ENCODE measurements around the gene VAC14.

VAC14 gene

DNA sequence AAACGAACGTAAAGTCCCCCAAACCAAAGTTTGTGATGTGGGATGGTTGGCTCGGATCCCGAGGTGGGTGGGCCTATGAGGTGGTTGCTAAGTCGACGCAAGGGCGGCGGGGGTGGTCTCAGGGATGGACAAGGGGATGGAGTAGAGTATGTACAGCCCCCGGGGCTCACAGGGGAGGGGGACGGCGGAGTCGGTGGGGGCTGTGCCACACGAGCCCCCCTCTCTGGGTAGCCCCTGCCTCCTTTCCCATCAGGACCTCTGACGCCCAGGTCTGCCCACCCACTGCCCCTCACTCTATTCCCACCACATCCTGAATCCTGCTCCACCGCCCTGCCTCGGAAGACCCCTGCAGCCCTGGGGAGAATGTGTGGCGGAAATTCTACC lies 139.4 kb downstream of the VAC14 start:
- Histone ChIP-seq H3K4me3 (ENCODE audit: insufficient read length, low read depth) (no peak overlapping the region), H3K4me1 (ENCODE audit: insufficient read depth, insufficient read length) (peaks cover 19% of the 10 kb centered on the region), H3K36me3 (ENCODE audit: insufficient read depth, insufficient read length, low read length) (peaks cover 48% of the 10 kb centered on the region), H3K27me3 (ENCODE audit: insufficient read depth, insufficient read length) (no peaks in the 10 kb centered on the region), H3K9me3 (ENCODE audit: insufficient read depth, low read length) (no peaks in the 10 kb centered on the region), H3K9ac (ENCODE audit: insufficient read length, low read depth) (no peak overlapping the region)
- DNase-seq (ENCODE audit: low read depth, low spot score), result no peak
- TF ChIP-seq ZNF274 (IDR thresholded peaks at IDR 0.05; ENCODE audit: low read depth, low read length) (no peak), SUZ12 (IDR thresholded peaks at IDR 0.05; ENCODE audit: extremely low read depth, insufficient read depth, insufficient read length) (no peak), YY1 (IDR thresholded peaks at IDR 0.05; ENCODE audit: insufficient read depth, insufficient read length) (no peak)

DNA sequence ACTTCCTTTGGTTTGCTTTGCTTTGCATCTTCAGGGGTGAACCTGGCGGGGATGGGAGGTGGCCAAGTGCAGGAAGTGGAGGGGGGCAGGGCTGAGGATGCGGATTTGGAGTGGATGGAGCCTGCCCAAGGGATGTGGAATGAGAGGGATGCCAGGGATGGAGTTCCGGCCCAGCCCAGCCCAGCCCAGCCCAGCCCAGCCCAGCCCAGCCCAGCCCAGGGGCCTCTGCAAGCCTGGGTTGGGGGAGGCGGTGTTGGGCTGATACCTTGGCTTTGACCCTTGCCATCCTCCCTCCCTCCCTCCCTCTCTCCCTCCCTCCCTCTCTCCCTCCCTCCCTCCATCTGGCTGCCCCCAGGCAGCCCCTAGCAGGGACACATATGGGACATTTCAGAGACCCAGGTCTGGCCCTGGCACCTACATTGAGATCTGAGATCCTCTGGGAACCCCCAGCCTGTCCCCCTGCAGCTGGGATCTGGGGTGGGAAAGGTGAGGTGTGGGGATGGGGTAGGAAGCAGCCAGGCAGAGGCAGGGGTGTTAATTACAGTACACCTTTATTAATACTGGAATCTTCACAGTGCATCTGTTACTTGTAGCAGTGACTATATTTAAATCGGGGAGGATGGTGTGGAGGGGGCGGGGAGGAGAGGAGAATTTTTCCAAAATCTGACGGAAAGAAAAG lies 140.1 kb downstream of the VAC14 start:
- H3K9ac ChIP-seq (ENCODE audit: insufficient read length, low read depth), result no peak overlapping the region
- DNase-seq (ENCODE audit: low read depth, low spot score), result no peak
- peaks cover 17% of the 10 kb centered on the region for H3K4me1 ChIP-seq (ENCODE audit: insufficient read depth, insufficient read length)
- H3K9me3 ChIP-seq (ENCODE audit: insufficient read depth, low read length), result no peaks in the 10 kb centered on the region
- H3K36me3 ChIP-seq (ENCODE audit: insufficient read depth, insufficient read length, low read length), result peaks cover 41% of the 10 kb centered on the region
- H3K4me3 ChIP-seq (ENCODE audit: insufficient read length, low read depth), result no peak overlapping the region
- no peaks in the 10 kb centered on the region for H3K27me3 ChIP-seq (ENCODE audit: insufficient read depth, insufficient read length)
- TF ChIP-seq YY1 (IDR thresholded peaks at IDR 0.05; ENCODE audit: insufficient read depth, insufficient read length) (no peak), ZNF274 (IDR thresholded peaks at IDR 0.05; ENCODE audit: low read depth, low read length) (no peak), SUZ12 (IDR thresholded peaks at IDR 0.05; ENCODE audit: extremely low read depth, insufficient read depth, insufficient read length) (no peak)

DNA sequence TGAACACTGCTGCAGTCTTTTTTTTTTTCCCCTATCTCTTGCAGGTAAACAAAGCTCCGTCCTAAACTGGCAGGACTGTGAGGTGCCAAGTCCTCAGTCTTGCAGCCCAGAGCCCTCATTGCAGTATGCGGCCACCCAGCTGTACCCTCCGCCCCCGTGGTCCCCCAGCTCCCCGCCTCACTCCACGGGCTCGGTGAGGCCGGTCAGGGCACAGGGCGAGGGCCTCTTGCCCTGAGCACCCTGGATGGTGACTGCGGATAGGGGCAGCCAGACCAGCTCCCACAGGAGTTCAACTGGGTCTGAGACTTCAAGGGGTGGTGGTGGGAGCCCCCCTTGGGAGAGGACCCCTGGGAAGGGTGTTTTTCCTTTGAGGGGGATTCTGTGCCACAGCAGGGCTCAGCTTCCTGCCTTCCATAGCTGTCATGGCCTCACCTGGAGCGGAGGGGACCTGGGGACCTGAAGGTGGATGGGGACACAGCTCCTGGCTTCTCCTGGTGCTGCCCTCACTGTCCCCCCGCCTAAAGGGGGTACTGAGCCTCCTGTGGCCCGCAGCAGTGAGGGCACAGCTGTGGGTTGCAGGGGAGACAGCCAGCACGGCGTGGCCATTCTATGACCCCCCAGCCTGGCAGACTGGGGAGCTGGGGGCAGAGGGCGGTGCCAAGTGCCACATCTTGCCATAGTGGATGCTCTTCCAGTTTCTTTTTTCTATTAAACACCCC lies 140.8 kb downstream of the VAC14 start:
- peaks cover 14% of the 10 kb centered on the region for H3K4me1 ChIP-seq (ENCODE audit: insufficient read depth, insufficient read length)
- H3K9ac ChIP-seq (ENCODE audit: insufficient read length, low read depth), result no peak overlapping the region
- peaks cover 34% of the 10 kb centered on the region for H3K36me3 ChIP-seq (ENCODE audit: insufficient read depth, insufficient read length, low read length)
- no peaks in the 10 kb centered on the region for H3K27me3 ChIP-seq (ENCODE audit: insufficient read depth, insufficient read length)
- no peaks in the 10 kb centered on the region for H3K9me3 ChIP-seq (ENCODE audit: insufficient read depth, low read length)
- no peak for TF ChIP-seq YY1 (IDR thresholded peaks at IDR 0.05; ENCODE audit: insufficient read depth, insufficient read length)
- H3K4me3 ChIP-seq (ENCODE audit: insufficient read length, low read depth), result no peak overlapping the region
- no peak for DNase-seq (ENCODE audit: low read depth, low spot score)

DNA sequence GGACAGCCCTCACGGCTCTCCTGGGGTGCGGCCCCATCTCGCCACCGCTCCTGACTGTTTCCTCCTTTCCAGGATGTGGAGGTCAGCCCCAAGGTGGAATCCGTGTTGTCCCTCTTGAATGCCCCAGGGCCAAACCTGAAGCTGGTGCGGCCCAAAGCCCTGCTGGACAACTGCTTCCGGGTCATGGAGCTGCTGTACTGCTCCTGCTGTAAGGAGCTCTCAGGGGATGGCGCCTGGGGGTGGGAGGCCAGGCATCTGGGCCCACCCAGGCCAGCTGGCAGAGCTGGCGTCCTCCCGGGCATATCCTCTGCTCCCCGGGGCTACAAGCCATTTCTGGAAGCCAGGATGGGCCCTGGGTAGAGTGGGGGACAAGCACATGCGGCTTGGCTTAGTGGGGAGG lies 141.4 kb downstream of the VAC14 start:
- Histone ChIP-seq H3K9ac (ENCODE audit: insufficient read length, low read depth) (no peak overlapping the region), H3K9me3 (ENCODE audit: insufficient read depth, low read length) (no peaks in the 10 kb centered on the region), H3K4me3 (ENCODE audit: insufficient read length, low read depth) (no peak overlapping the region), H3K27me3 (ENCODE audit: insufficient read depth, insufficient read length) (no peaks in the 10 kb centered on the region), H3K36me3 (ENCODE audit: insufficient read depth, insufficient read length, low read length) (peaks cover 28% of the 10 kb centered on the region), H3K4me1 (ENCODE audit: insufficient read depth, insufficient read length) (peaks cover 14% of the 10 kb centered on the region)
- no peak for DNase-seq (ENCODE audit: low read depth, low spot score)
- no peak for TF ChIP-seq ZNF274 (IDR thresholded peaks at IDR 0.05; ENCODE audit: low read depth, low read length)
- TF ChIP-seq YY1 (IDR thresholded peaks at IDR 0.05; ENCODE audit: insufficient read depth, insufficient read length), result no peak
- no peak for TF ChIP-seq SUZ12 (IDR thresholded peaks at IDR 0.05; ENCODE audit: extremely low read depth, insufficient read depth, insufficient read length)

DNA sequence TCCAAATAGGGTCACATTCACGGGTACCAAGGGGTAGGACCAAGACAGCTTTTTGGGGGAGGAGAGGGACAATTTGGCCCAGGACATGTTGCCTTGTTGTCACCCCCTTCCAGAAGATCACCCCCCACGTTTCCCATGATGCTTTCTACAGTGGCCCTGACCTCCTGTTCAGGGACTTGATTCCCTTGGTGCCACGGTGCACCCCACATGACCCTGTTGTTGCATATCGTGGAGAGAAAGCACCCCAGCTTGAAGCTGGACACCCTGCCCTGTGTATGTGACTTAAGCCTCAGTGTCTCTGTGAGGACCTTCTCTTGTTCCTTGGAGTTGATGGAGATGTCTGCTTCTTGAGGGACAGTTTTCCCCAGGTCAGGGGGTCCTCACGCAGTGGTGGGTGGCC lies 142.0 kb downstream of the VAC14 start:
- peaks cover 18% of the 10 kb centered on the region for H3K4me1 ChIP-seq (ENCODE audit: insufficient read depth, insufficient read length)
- peaks cover 22% of the 10 kb centered on the region for H3K36me3 ChIP-seq (ENCODE audit: insufficient read depth, insufficient read length, low read length)
- DNase-seq (ENCODE audit: low read depth, low spot score), result no peak
- H3K9me3 ChIP-seq (ENCODE audit: insufficient read depth, low read length), result no peaks in the 10 kb centered on the region
- no peak overlapping the region for H3K9ac ChIP-seq (ENCODE audit: insufficient read length, low read depth)
- no peak overlapping the region for H3K4me3 ChIP-seq (ENCODE audit: insufficient read length, low read depth)
- TF ChIP-seq SUZ12 (IDR thresholded peaks at IDR 0.05; ENCODE audit: extremely low read depth, insufficient read depth, insufficient read length), result no peak
- no peak for TF ChIP-seq YY1 (IDR thresholded peaks at IDR 0.05; ENCODE audit: insufficient read depth, insufficient read length)
- no peak for TF ChIP-seq ZNF274 (IDR thresholded peaks at IDR 0.05; ENCODE audit: low read depth, low read length)
- no peaks in the 10 kb centered on the region for H3K27me3 ChIP-seq (ENCODE audit: insufficient read depth, insufficient read length)

DNA sequence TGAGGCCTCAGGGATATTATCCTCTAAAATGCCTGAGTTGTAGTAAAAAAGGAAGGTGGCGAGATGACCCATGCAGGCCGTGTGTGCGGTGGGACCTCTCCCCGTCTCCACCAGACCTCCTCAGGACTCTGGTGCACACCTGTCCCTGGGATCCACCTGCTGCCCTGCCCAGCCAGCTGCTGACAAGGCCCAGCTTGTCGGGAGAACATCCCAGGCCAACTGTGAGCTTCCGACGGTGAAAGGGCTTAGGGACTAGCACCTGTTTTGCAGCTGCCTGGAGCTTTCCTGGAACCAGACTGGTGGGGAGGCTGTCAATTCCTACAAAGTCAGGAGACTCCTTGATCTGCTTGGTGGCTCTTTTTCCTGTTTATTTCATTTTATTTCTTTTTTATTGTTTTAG lies 143.0 kb downstream of the VAC14 start:
- DNase-seq (ENCODE audit: low read depth, low spot score), result no peak
- Histone ChIP-seq H3K4me1 (ENCODE audit: insufficient read depth, insufficient read length) (peaks cover 22% of the 10 kb centered on the region), H3K9ac (ENCODE audit: insufficient read length, low read depth) (no peak overlapping the region), H3K9me3 (ENCODE audit: insufficient read depth, low read length) (no peaks in the 10 kb centered on the region), H3K27me3 (ENCODE audit: insufficient read depth, insufficient read length) (no peaks in the 10 kb centered on the region), H3K36me3 (ENCODE audit: insufficient read depth, insufficient read length, low read length) (peaks cover 14% of the 10 kb centered on the region), H3K4me3 (ENCODE audit: insufficient read length, low read depth) (no peak overlapping the region)
- TF ChIP-seq ZNF274 (IDR thresholded peaks at IDR 0.05; ENCODE audit: low read depth, low read length) (no peak), YY1 (IDR thresholded peaks at IDR 0.05; ENCODE audit: insufficient read depth, insufficient read length) (no peak), SUZ12 (IDR thresholded peaks at IDR 0.05; ENCODE audit: extremely low read depth, insufficient read depth, insufficient read length) (no peak)

DNA sequence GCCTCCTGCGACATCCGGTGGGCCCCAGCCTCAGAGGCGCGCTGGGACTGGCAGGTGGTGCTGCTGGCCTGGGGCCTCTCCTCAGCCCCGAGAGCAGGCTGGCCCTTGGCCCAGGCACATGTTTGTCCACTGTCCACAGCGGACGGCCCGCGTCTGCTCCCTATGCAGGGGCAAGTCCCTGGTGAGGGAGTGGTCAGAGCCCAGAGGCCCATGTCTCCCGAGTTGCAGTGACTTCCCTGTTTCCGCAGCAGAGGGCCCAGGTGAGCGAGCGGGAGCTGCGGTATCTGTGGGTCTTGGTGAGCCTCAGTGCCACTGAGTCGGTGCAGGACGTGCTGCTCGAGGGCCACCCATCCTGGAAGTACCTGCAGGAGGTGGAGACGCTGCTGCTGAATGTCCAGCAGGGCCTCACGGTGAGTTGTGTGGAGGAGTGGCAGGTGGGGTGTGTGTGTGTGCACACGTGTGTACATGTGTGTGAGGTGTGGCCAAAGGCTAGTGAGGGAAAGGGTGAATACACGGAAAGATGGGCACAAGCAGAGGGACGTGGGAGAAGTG lies 144.2 kb downstream of the VAC14 start:
- peaks cover 4% of the 10 kb centered on the region for H3K36me3 ChIP-seq (ENCODE audit: insufficient read depth, insufficient read length, low read length)
- no peaks in the 10 kb centered on the region for H3K9me3 ChIP-seq (ENCODE audit: insufficient read depth, low read length)
- H3K4me3 ChIP-seq (ENCODE audit: insufficient read length, low read depth), result no peak overlapping the region
- H3K9ac ChIP-seq (ENCODE audit: insufficient read length, low read depth), result no peak overlapping the region
- peaks cover 14% of the 10 kb centered on the region for H3K4me1 ChIP-seq (ENCODE audit: insufficient read depth, insufficient read length)
- TF ChIP-seq ZNF274 (IDR thresholded peaks at IDR 0.05; ENCODE audit: low read depth, low read length) (no peak), YY1 (IDR thresholded peaks at IDR 0.05; ENCODE audit: insufficient read depth, insufficient read length) (no peak), SUZ12 (IDR thresholded peaks at IDR 0.05; ENCODE audit: extremely low read depth, insufficient read depth, insufficient read length) (no peak)
- no peaks in the 10 kb centered on the region for H3K27me3 ChIP-seq (ENCODE audit: insufficient read depth, insufficient read length)
- no peak for DNase-seq (ENCODE audit: low read depth, low spot score)
